HG03159 (cell line): ENCODE results near the gene PPDPF.

ENCODE experiments used
- ATAC-seq: cut with Tn5 transposase; IDR thresholded peaks from one replicate; pipeline ENCODE4 v1.9.1; 2021; ENCODE audit warnings: mild to moderate bottlenecking, moderate library complexity; ENCODE audit not compliant: unreplicated experiment

The PPDPF gene

DNA sequence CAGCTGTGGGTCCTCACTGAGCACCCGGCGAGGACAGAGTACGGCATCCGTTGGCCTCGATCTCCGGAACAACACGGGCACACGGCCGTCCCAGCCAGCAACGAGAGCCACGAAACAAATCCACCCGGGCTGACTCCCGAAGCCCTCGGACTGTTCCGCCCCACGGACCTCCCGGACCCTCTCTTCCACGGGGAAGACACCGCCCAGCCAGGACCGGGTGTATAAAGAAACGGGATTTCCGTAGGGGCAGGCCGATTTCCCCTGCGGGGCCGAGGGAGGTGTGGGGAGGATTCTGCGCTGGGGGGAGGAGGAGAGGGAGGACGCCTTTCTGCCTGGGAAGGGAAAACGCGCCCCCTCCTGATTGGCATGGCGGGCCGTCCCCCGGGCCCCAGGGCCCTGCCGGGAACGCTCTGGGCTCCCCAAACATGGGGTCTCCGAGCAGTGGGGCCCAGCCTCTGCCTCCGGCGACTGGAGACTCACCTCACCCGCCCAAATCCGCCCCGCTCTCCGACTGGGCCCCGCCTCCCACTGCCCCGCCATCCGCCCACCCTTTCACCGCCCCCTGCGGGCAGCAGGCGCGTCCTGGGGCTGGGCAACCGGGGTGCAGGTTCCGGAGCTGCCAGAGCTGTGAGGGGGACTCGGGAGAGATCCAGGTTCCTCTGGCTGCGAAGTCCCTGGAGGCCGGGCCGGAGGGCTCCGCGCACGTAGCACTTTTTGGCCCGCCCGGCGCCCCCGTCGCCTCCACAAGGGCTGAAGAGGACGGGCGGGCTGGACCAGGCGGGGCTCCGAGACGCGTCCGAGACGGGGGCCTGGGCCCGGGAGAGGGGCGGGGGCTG is 679 bp upstream of the PPDPF start:
- peak; percentile 34 for ATAC-seq

DNA sequence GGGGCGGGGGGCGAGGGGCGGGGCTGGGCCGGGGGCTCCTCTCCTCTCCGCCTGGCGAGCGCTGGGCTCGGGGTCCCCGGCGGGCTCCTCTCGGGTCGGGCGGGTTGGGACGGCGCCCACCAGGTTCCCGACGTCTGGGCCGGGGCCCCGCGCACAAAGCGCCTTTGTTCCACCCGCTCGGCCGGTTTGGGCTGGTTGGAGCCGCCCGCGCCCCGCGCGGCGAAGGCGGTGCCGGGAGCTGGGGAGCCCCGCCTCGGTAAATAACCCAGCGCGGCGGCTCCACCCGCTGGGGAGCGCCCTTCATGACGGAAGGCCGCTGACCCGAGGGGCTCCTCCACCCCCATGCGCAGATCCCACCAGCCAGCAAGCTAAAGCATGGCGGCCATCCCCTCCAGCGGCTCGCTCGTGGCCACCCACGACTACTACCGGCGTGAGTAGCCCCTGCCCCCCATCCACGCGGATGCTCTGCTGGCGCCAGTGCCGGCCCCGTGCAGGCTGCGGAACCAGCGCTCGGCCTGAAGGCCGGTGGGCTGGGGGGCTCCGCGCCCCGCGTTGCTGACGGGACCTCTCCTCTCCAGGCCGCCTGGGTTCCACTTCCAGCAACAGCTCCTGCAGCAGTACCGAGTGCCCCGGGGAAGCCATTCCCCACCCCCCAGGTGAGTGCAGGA is 503 bp downstream of the PPDPF start:
- ATAC-seq = peak; percentile 45

DNA sequence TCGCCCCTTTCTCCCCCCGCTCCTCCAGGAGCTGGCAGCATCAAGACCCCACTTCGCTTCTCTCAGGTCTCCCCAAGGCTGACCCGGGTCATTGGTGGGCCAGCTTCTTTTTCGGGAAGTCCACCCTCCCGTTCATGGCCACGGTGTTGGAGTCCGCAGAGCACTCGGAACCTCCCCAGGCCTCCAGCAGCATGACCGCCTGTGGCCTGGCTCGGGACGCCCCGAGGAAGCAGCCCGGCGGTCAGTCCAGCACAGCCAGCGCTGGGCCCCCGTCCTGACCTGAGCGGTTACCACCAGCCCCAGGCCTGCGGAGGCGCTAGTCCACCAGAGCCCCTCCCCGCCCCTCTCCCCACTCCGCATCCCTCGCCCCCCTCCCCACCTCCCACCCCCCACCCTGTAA is 1.0 kb downstream of the PPDPF start:
- no peak for ATAC-seq

DNA sequence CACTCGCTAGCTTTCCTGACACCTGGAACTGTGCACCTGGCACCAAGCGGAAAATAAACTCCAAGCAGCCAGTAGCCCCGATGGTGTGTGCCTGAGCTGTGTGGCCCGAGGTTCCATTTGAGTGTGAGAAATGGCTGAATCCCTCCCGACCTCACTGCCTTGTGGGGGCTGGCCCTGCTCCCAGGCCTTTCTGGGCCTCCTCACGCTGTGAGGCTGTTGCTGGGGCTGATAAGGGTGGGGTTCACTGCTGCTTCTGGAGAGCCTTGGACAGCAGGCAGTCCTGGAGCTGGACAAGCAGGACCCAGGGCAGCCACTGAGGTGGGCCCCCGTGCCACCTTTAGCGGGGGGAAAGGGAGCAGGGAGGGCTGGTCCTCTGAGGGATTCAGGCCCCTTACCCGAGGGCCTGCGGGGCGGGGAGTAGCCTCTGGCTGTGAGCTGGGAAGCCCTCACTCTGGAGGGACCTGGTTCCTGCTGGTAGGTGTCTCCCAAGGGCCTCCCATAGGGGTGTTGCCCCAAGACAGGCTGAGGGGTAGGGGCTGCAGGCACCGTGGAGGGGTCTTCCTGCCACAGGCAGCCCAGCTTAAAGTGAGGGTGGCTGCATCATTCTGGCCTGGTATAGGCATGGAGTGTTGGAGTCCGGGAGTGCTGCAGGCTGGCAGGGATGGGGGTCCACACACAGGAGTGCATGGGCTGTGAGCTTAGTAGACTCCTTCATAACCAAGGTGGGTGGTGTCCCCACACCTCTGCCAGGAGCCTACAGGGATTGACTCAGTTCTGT is 1.7 kb downstream of the PPDPF start:
- ATAC-seq = no peak

- no peak for ATAC-seq
These were observed 2.5 kb downstream of the PPDPF start for GRCh38 chr20:63522981-63523611.

DNA sequence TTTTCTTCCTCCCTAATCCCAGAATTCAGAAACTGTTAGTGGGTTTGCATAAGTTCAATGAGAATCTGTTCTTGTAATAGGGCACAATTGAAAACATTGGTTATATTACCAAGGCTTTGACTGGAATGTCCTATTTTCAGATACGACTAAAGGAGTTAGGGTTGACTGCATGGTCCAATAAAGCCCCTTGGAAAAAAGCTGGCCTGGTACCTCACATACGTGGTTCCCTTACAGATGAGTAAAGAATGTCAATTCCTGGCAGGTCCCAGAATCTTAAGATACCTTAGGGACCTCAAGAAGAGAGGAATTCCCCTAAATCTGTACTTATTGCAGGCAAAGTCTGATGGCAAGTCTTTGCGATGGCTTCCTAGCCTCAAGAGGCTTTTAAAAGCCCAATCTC is 4.6 kb downstream of the PPDPF start:
- no peak for ATAC-seq

DNA sequence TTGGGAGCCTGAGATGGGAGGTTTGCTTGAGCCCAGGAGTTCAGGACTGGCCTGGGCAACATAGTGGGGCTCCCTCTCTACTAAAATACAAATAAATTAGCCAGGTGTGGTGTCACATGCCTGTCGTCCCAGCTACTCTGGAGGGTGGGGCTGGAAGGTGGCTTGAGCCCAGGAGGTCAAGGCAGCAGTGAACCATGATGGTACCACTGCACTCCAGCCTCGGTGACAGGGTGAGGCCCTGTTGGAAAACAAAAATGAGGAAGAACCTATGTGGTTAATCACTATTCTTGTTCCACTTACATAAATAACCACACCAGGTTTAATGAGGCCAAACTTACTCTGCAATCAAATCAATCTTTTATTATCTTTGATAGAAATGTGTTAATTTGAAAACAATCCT is 5.4 kb downstream of the PPDPF start:
- ATAC-seq = no peak

GRCh38 chr20:63527184-63527583 is 6.6 kb downstream of the PPDPF start:
- ATAC-seq = no peak

DNA sequence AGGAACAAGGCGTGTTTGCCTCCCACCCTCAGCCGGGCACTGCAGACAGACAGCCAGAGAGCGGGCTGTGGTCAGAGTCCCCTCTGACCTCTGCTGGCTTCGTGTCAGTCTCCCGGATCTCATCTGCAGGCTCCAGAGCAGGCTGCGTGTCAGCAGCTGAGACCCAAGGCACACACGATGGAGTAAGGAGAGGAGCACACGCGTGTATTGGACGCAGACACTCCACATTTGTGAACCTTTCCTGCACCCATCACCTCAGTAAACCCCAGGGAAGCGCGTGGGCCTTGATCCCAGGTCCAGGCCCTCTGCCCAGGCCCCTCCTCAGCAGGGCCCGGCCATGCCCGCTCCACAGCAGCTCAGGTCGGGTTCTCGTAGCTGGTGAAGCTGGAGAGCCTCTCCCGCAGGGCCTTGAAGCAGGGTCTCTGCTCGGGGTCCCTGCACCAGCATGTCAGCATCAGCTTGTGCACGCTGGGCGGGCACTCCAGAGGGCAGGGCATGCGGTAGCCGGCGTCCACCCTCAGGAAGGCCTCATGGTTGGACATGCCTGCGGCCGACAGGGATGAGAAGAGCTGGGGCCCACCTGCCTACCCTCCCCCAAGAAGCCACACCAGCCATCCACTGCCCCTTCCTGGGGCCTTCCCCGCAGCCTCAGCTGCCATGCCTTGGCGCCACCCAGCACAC is 8.8 kb downstream of the PPDPF start:
- no peak for ATAC-seq

- ATAC-seq = no peak
These were observed 9.6 kb downstream of the PPDPF start for GRCh38 chr20:63529861-63530787.

DNA sequence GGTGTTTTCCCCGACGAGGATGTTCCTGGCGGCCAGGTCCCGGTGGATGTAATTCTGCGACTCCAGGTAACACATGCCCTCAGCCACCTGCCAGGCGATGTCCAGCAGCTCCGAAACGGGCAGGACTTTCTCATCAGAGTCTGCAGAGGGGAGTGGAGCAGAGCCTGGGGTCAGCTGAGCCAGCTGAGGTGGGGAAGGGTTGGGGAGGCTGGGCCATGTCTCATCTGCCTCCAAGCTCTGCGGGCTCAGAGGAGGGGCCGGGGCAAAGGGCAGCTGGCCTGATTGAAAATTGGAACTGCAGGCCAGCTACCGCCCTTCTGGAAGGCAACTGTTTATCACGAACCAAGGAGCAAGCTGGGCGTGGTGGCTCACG is 10.2 kb downstream of the PPDPF start:
- no peak for ATAC-seq

DNA sequence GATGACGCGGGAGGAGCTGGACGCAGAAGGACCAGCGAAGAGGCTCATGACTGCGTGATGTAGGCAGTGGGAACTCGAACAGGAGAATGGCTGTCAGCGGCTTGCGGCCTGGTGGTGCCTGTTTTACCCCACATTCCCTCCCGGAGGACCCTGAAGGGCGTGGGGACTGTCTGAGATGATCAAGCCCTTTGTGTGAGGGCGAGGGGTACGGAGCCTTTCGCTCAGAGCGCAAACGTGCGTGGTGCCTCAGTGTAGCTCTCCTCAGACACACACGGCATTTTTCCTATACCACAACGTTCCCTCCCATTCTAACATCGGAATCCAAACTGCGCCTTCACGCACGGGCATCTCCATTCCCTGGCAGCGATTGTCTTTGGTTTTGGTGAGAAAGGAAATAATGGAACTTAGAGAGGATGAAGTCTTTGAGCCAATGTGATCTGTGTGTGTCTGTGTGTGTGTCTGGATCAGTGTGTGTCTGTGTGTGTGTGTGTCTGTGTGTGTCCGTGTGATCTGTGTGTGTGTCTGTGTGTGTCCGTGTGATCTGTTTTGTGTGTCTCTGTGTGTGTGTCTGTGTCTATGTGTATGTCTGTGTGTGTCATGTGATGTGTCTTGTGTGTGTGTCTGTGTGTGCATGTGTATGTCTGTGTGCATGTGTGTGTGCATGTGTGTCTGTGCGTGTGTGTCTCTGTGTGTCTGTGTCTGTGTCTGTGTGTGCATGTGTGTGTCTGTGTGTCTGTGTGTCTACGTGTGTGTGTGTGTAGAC is 11.3 kb downstream of the PPDPF start:
- no peak for ATAC-seq

DNA sequence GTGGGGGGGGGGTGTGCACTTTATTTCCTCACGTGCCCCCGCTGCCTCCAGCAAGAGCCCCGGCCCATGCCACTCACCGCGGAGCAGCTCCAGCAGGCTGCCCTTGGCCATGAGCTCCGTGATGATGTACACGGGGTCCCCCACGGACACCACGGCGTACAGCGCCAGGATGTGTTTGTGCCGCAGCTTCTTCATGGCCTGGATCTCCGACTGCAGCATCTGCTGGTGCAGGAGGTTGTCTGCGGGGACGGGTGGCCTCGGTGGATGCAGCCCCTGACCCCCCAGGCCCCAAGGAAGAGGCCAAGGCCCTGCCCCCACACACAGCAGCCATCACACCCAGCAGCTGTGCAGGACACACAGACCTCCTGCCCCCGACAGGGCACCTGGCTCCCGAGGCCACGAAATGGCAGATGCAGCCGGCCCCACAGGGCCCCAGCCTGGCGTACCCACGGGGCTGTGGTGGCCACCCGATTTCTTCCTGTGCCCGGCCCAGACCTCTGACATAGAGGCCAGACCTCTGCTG is 11.9 kb downstream of the PPDPF start:
- no peak for ATAC-seq

GRCh38 chr20:63533388-63533787 is 12.8 kb downstream of the PPDPF start:
- no peak for ATAC-seq

DNA sequence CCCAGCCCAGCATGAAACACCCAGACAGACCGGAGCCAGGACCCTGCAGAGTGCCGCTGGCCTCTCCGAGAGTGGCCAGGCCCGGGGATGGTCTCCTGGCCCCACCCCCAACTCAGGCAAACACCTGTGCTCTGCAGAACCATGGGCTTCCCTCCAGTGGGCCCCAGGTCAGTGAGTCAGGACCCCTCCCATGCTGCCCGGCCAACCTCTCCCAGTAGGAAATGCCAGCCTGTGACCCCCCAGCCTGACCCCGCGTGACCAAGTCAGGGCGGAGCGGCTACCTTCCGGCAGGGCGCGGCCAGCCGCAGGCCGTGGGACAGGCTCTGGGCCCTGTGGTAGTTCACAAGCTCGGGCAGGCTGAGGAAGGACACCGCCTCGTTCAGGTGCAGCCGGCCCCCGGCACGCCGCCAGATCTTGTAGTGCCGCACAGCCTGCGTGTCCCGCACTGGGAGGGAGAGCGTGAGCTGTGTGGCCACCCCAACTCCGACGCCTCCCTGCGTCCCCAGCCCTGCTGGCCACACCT is 13.4 kb downstream of the PPDPF start:
- no peak for ATAC-seq

GRCh38 chr20:63534427-63534830 is 13.9 kb downstream of the PPDPF start:
- no peak for ATAC-seq

- no peak for ATAC-seq
These were observed 14.5 kb downstream of the PPDPF start for GRCh38 chr20:63534831-63535651.
